ENCODE results near the gene CDH12. TPM values are rescaled to one million over a fixed set of nuclear protein-coding genes. Genes with fewer than 3 reads are reported as not detected.
A peak's percentile ranks its signal among the peaks of the same experiment; 100 is the strongest.
"Not testable (repeated sequence)": the region's sequence is repeated elsewhere in the genome, so short reads cannot be mapped to it uniquely, and the experiment has no call there.

The CDH12 gene
- total RNA-seq, 1 experiment from 2014 or later: not detected

DNA sequence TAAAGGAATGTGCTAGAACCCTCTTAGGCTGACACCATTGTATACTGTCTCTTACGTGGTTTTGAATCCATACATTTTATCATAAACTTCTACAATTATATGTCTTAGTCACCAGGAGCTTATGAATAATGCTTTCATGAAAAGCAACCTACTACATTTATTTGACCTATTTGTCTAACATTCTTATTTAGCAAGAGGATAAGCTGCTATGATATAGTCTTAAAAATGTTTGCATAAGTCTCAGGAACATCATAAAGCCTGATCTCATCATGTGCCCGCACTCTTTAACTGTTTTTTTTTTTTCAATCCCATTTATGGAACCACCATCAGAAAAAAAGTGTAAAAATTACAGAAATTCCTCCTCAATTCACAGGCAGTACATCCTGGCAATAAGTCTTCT, 59.7 kb downstream of the CDH12 start:
- H4K20me1 ChIP-seq (ENCODE audit: insufficient read depth, low read depth, low read length): no peaks in the 10 kb centered on the region
- no peaks in the 10 kb centered on the region for H3K9me2 ChIP-seq (replicated peaks; ENCODE audit: insufficient read depth, low read length)
- no peak overlapping the region for H3K4me2 ChIP-seq (ENCODE audit: low read depth, low read length, poor library complexity, severe bottlenecking)
- no peaks in the 10 kb centered on the region; the same call in 1 of the 2 replicates for H3K9me3 ChIP-seq (ENCODE audit: low read length)
- no peak overlapping the region for H2AFZ ChIP-seq (ENCODE audit: low read length)
- no peaks in the 10 kb centered on the region for H3K27me3 ChIP-seq (ENCODE audit: low read length)
- DNase-seq: no peak
- no peak overlapping the region for H3K27ac ChIP-seq (ENCODE audit: low read length)
- H3K36me3 ChIP-seq (ENCODE audit: insufficient read depth, low read length): no peaks in the 10 kb centered on the region
- no peak overlapping the region for H3K9ac ChIP-seq (ENCODE audit: low read length)
- no peak overlapping the region for H3K4me3 ChIP-seq (ENCODE audit: low read length)
- no peaks in the 10 kb centered on the region for H3K4me1 ChIP-seq (ENCODE audit: low read length)
- H3K79me2 ChIP-seq (ENCODE audit: low read length): no peaks in the 10 kb centered on the region

DNA sequence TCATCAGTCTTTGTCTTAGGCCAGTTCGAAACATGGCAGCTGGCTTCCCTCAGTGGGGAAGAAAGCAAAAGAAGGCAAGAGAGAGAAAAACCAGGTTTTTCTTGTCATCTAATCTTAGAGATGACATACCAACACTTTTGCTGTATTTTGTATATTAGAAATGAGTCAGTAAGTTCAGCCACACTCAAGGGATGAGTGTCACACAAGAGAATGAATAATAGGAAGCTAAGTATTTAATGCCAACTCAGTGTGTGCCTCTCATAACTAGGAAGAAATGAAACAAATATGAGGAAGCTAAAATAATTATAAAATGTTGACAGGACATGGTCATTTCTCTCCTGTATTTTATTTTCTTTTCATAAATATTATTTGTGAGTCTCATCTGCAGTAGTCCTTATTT, 65.3 kb downstream of the CDH12 start:
- Histone ChIP-seq H3K9me3 (ENCODE audit: low read length) (no peaks in the 10 kb centered on the region; the same call in 1 of the 2 replicates), H3K4me2 (ENCODE audit: low read depth, low read length, poor library complexity, severe bottlenecking) (no peak overlapping the region), H3K9ac (ENCODE audit: low read length) (no peak overlapping the region), H3K4me3 (ENCODE audit: low read length) (no peak overlapping the region), H3K27me3 (ENCODE audit: low read length) (no peaks in the 10 kb centered on the region), H3K36me3 (ENCODE audit: insufficient read depth, low read length) (no peaks in the 10 kb centered on the region), H3K27ac (ENCODE audit: low read length) (no peak overlapping the region), H3K9me2 (replicated peaks; ENCODE audit: insufficient read depth, low read length) (no peaks in the 10 kb centered on the region), H3K4me1 (ENCODE audit: low read length) (no peaks in the 10 kb centered on the region), H4K20me1 (ENCODE audit: insufficient read depth, low read depth, low read length) (no peaks in the 10 kb centered on the region), H2AFZ (ENCODE audit: low read length) (no peak overlapping the region), H3K79me2 (ENCODE audit: low read length) (no peaks in the 10 kb centered on the region)
- DNase-seq: no peak

DNA sequence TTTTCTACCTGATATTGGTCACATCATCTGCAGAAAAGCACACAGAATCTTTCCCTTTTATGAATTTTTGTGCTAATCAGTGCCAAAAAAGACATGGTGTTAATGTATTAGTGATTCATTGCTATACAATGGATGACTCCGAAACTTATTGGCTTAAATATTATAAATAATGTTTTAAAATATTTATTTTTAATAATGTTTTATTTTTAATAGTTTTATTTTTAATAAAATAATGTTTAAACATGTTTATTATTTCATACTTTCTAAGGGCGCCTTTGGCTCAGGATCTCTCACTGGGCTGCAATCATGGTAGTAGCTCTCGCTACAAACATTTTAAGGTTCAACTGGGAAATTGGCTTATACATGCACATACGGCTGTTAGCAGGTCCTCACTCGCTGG, 65.7 kb downstream of the CDH12 start:
- Histone ChIP-seq H3K4me3 (ENCODE audit: low read length) (no peak overlapping the region), H3K27me3 (ENCODE audit: low read length) (no peaks in the 10 kb centered on the region), H3K9ac (ENCODE audit: low read length) (no peak overlapping the region), H3K4me1 (ENCODE audit: low read length) (no peaks in the 10 kb centered on the region), H4K20me1 (ENCODE audit: insufficient read depth, low read depth, low read length) (no peaks in the 10 kb centered on the region), H3K9me3 (ENCODE audit: low read length) (no peaks in the 10 kb centered on the region; the same call in 1 of the 2 replicates), H3K79me2 (ENCODE audit: low read length) (no peaks in the 10 kb centered on the region), H3K27ac (ENCODE audit: low read length) (no peak overlapping the region), H2AFZ (ENCODE audit: low read length) (no peak overlapping the region), H3K4me2 (ENCODE audit: low read depth, low read length, poor library complexity, severe bottlenecking) (no peak overlapping the region), H3K9me2 (replicated peaks; ENCODE audit: insufficient read depth, low read length) (no peaks in the 10 kb centered on the region), H3K36me3 (ENCODE audit: insufficient read depth, low read length) (no peaks in the 10 kb centered on the region)
- no peak for DNase-seq

DNA sequence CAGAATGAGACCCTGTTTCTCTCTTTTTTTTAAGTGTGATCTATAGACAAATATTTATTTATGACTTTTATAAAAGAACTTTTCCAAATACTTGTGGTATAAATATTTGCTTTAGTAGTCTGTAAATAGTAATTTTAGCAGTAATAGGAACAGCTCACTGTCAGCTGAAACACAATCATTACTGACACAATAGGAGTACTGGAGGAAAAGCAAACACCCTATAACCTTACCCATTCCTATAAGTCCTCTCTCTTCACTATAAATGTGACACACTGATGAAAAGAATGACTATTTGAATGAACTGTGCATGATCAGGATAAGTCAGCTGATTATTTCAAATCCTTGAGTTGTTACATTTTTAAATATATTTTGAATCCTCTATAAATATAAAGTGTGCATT, 72.4 kb downstream of the CDH12 start:
- no peak overlapping the region for H3K27ac ChIP-seq (ENCODE audit: low read length)
- H3K9ac ChIP-seq (ENCODE audit: low read length): no peak overlapping the region
- DNase-seq: no peak
- no peaks in the 10 kb centered on the region for H4K20me1 ChIP-seq (ENCODE audit: insufficient read depth, low read depth, low read length)
- no peak overlapping the region for H3K4me3 ChIP-seq (ENCODE audit: low read length)
- peaks cover 17% of the 10 kb centered on the region for H3K4me1 ChIP-seq (ENCODE audit: low read length)
- no peaks in the 10 kb centered on the region for H3K27me3 ChIP-seq (ENCODE audit: low read length)
- no peaks in the 10 kb centered on the region for H3K9me2 ChIP-seq (replicated peaks; ENCODE audit: insufficient read depth, low read length)
- H3K4me2 ChIP-seq (ENCODE audit: low read depth, low read length, poor library complexity, severe bottlenecking): peak overlapping the region; percentile 28
- H3K36me3 ChIP-seq (ENCODE audit: insufficient read depth, low read length): no peaks in the 10 kb centered on the region
- H3K79me2 ChIP-seq (ENCODE audit: low read length): no peaks in the 10 kb centered on the region
- H2AFZ ChIP-seq (ENCODE audit: low read length): no peak overlapping the region
- H3K9me3 ChIP-seq (ENCODE audit: low read length): no peaks in the 10 kb centered on the region

DNA sequence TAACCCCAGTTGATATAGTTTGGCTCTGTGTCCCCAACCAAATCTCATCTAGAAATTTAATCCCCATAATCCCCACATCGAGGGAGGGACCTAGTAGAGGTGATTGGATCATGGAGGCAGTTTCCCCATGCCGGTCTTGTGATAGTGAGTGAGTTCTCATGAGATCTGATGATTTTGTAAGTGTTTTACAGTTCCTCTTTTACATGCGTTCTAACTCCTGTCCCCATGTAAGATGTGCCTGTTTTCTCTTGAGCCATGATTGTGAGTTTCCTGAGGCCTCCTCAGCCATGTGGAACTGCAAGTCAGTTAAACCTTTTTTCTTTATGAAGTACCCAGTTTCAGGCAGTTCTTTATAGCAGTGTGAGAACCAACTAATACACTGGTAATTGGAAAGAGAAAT, 73.6 kb downstream of the CDH12 start:
- H2AFZ ChIP-seq (ENCODE audit: low read length): no peak overlapping the region

DNA sequence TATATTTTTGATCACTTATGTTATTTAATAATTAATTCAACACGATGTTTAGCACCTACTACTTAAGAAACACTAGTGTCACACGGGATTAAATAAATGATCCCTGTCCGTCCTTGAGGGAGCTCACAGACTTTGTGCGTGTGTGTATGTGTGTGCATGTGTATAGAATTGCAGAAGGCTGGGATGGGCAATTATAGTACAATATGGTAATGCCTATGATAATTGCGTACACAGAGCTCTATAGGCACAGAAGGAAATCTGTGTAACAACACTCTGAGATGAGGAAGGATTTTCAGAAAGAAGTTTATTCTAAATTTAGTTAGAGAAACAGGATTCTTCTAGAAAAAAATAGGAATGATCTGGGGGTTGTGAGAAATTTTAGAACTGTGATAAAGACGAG, 76.9 kb downstream of the CDH12 start:
- no peak for DNase-seq
- Histone ChIP-seq H3K27ac (ENCODE audit: low read length) (no peak overlapping the region), H3K36me3 (ENCODE audit: insufficient read depth, low read length) (no peaks in the 10 kb centered on the region), H3K4me2 (ENCODE audit: low read depth, low read length, poor library complexity, severe bottlenecking) (no peak overlapping the region), H3K9ac (ENCODE audit: low read length) (no peak overlapping the region), H4K20me1 (ENCODE audit: insufficient read depth, low read depth, low read length) (no peaks in the 10 kb centered on the region), H3K9me2 (replicated peaks; ENCODE audit: insufficient read depth, low read length) (no peaks in the 10 kb centered on the region), H3K9me3 (ENCODE audit: low read length) (no peaks in the 10 kb centered on the region), H3K79me2 (ENCODE audit: low read length) (no peaks in the 10 kb centered on the region), H3K27me3 (ENCODE audit: low read length) (no peaks in the 10 kb centered on the region), H3K4me3 (ENCODE audit: low read length) (no peak overlapping the region), H3K4me1 (ENCODE audit: low read length) (peaks cover 11% of the 10 kb centered on the region), H2AFZ (ENCODE audit: low read length) (no peak overlapping the region)

More for the DNA sequence above, 73.6 kb downstream of the CDH12 start:
- no peaks in the 10 kb centered on the region for H3K9me2 ChIP-seq (replicated peaks; ENCODE audit: insufficient read depth, low read length)
- no peaks in the 10 kb centered on the region for H3K27me3 ChIP-seq (ENCODE audit: low read length)
- peaks cover 17% of the 10 kb centered on the region for H3K4me1 ChIP-seq (ENCODE audit: low read length)
- H3K79me2 ChIP-seq (ENCODE audit: low read length): no peaks in the 10 kb centered on the region
- H4K20me1 ChIP-seq (ENCODE audit: insufficient read depth, low read depth, low read length): no peaks in the 10 kb centered on the region
- H3K36me3 ChIP-seq (ENCODE audit: insufficient read depth, low read length): no peaks in the 10 kb centered on the region
- no peak overlapping the region for H3K4me2 ChIP-seq (ENCODE audit: low read depth, low read length, poor library complexity, severe bottlenecking)
- no peak overlapping the region for H3K27ac ChIP-seq (ENCODE audit: low read length)
- no peak overlapping the region for H3K9ac ChIP-seq (ENCODE audit: low read length)
- no peak overlapping the region for H3K4me3 ChIP-seq (ENCODE audit: low read length)
- no peak for DNase-seq
- H3K9me3 ChIP-seq (ENCODE audit: low read length): no peaks in the 10 kb centered on the region

DNA sequence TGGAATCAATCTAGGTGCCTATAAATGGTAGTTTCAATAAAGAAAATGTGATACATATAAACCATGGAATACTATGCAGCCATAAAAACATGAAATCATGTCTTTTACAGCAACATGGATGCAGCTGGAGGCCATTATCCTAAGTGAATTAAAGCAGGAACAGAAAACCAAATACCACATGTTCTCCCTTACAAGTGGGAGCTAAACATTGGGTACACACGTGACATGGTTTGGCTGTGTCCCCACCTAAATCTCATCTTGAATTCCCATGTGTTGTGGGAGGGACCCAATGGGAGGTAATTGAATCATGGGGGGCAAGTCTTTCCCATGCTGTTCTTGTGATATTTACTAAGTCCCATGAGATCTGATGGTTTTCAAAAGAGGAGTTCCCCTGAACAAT, 78.9 kb downstream of the CDH12 start:
- H3K36me3 ChIP-seq (ENCODE audit: insufficient read depth, low read length); H3K9me2 ChIP-seq (replicated peaks; ENCODE audit: insufficient read depth, low read length); H3K79me2 ChIP-seq (ENCODE audit: low read length); H3K4me3 ChIP-seq (ENCODE audit: low read length); H3K27ac ChIP-seq (ENCODE audit: low read length); H3K27me3 ChIP-seq (ENCODE audit: low read length); H2AFZ ChIP-seq (ENCODE audit: low read length); H3K4me1 ChIP-seq (ENCODE audit: low read length); H3K9ac ChIP-seq (ENCODE audit: low read length); H4K20me1 ChIP-seq (ENCODE audit: insufficient read depth, low read depth, low read length); DNase-seq; H3K9me3 ChIP-seq (ENCODE audit: low read length); H3K4me2 ChIP-seq (ENCODE audit: low read depth, low read length, poor library complexity, severe bottlenecking): not testable (repeated sequence)

DNA sequence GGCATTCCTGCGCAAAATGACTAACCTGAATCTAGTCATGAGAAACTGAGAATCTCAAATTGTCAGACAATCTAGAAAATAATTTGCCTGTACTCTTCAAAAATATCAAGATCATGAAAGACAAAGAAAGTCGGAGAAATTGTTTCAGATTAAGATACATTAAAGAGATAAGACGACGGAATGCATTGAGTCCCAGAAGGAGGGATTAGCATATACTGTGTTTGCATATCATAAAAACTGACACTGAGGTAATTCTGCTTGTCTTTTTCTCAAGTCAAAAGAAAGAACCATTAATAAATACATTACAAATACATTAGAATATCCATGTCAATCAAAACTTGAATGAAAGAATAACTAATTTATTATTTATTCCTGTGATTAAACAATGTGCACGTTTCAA, 88.4 kb downstream of the CDH12 start:
- H3K4me1 ChIP-seq (ENCODE audit: low read length): no peaks in the 10 kb centered on the region
- no peaks in the 10 kb centered on the region for H3K79me2 ChIP-seq (ENCODE audit: low read length)
- H3K9me2 ChIP-seq (replicated peaks; ENCODE audit: insufficient read depth, low read length): no peaks in the 10 kb centered on the region
- no peak overlapping the region for H3K9ac ChIP-seq (ENCODE audit: low read length)
- H3K27me3 ChIP-seq (ENCODE audit: low read length): no peaks in the 10 kb centered on the region
- H2AFZ ChIP-seq (ENCODE audit: low read length): no peak overlapping the region
- H3K4me2 ChIP-seq (ENCODE audit: low read depth, low read length, poor library complexity, severe bottlenecking): no peak overlapping the region
- no peaks in the 10 kb centered on the region for H4K20me1 ChIP-seq (ENCODE audit: insufficient read depth, low read depth, low read length)
- no peaks in the 10 kb centered on the region for H3K36me3 ChIP-seq (ENCODE audit: insufficient read depth, low read length)
- no peak overlapping the region for H3K4me3 ChIP-seq (ENCODE audit: low read length)
- peaks cover 3% of the 10 kb centered on the region; the same call in 1 of the 2 replicates for H3K9me3 ChIP-seq (ENCODE audit: low read length)
- DNase-seq: no peak
- no peak overlapping the region for H3K27ac ChIP-seq (ENCODE audit: low read length)

DNA sequence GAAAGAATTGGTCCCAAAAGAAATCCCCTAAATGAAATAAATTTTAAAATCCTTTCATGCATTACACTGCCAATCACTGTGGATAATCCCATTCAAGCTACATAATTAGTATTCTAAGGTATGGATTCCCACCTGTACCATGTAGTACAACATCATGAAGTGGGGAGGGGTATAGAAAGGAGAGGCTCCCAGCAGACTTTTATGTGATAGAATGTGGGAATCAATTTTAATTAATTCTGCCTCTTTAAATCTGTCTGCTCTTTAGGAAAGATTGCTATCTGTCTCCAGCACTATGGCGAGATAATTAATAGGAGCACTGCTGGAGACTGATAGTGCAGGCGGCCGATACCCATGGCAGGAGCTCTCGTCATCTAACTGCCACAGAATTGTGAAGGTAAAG, 95.4 kb downstream of the CDH12 start:
- Histone ChIP-seq H3K36me3 (ENCODE audit: insufficient read depth, low read length) (no peaks in the 10 kb centered on the region), H3K4me2 (ENCODE audit: low read depth, low read length, poor library complexity, severe bottlenecking) (no peak overlapping the region), H2AFZ (ENCODE audit: low read length) (no peak overlapping the region), H3K9me3 (ENCODE audit: low read length) (no peaks in the 10 kb centered on the region), H3K9ac (ENCODE audit: low read length) (no peak overlapping the region), H3K27ac (ENCODE audit: low read length) (no peak overlapping the region), H3K4me3 (ENCODE audit: low read length) (no peak overlapping the region), H3K4me1 (ENCODE audit: low read length) (no peaks in the 10 kb centered on the region), H3K79me2 (ENCODE audit: low read length) (no peaks in the 10 kb centered on the region), H3K9me2 (replicated peaks; ENCODE audit: insufficient read depth, low read length) (no peaks in the 10 kb centered on the region), H3K27me3 (ENCODE audit: low read length) (no peaks in the 10 kb centered on the region), H4K20me1 (ENCODE audit: insufficient read depth, low read depth, low read length) (no peaks in the 10 kb centered on the region)
- no peak for DNase-seq
